Ishikawa (cell line): ENCODE measurements around the gene OR7D2.

ENCODE experiments used
- CEBPB ChIP-seq: IDR thresholded peaks from 2 replicates; pipeline ENCODE4 v1.6.1; 2012
- CREB1 ChIP-seq: IDR thresholded peaks from 2 replicates; pipeline ENCODE4 v1.6.1; 2012; ENCODE audit warnings: low read depth
- EGR1 ChIP-seq: IDR thresholded peaks from 2 replicates; pipeline ENCODE4 v1.6.1; 2012
- EP300 ChIP-seq: IDR thresholded peaks from 2 replicates; pipeline ENCODE4 v1.6.1; 2012; ENCODE audit warnings: borderline replicate concordance
- FOXM1 ChIP-seq: IDR thresholded peaks from 2 replicates; pipeline ENCODE4 v1.6.1; 2012; ENCODE audit warnings: low read depth, borderline replicate concordance
- MAX ChIP-seq: IDR thresholded peaks from 2 replicates; pipeline ENCODE4 v1.6.1; 2012
- NFIC ChIP-seq: IDR thresholded peaks from 2 replicates; pipeline ENCODE4 v1.6.1; 2012
- RAD21 ChIP-seq: IDR thresholded peaks from 2 replicates; pipeline ENCODE4 v1.6.1; 2012; ENCODE audit warnings: low read depth
- REST ChIP-seq: IDR thresholded peaks from 2 replicates; pipeline ENCODE4 v1.6.1; 2012; ENCODE audit warnings: low read depth, mild to moderate bottlenecking
- TAF1 ChIP-seq: IDR thresholded peaks from 2 replicates; pipeline ENCODE4 v1.6.1; 2012; ENCODE audit warnings: low read depth, mild to moderate bottlenecking
- TCF12 ChIP-seq: IDR thresholded peaks from 2 replicates; pipeline ENCODE4 v1.6.1; 2012; ENCODE audit warnings: low read depth
- TEAD4 ChIP-seq: IDR thresholded peaks from 2 replicates; pipeline ENCODE4 v1.6.1; 2012
- USF1 ChIP-seq: IDR thresholded peaks from 2 replicates; pipeline ENCODE4 v1.6.1; 2012
- YY1 ChIP-seq: IDR thresholded peaks from 2 replicates; pipeline ENCODE4 v1.6.1; 2012; ENCODE audit warnings: low read depth
- ZBTB7A ChIP-seq: IDR thresholded peaks from 2 replicates; pipeline ENCODE4 v1.6.1; 2012; ENCODE audit warnings: low read depth

Gene OR7D2

GRCh38 chr19:9171393-9171991 is 7.3 kb upstream of the OR7D2 start:
- TF ChIP-seq TCF12 (no peak), TAF1 (no peak), ZBTB7A (no peak), EP300 (no peak), NFIC (no peak), FOXM1 (no peak), TEAD4 (no peak), CREB1 (no peak), CEBPB (no peak), RAD21 (no peak), MAX (no peak)

GRCh38 chr19:9175326-9175725 is 3.5 kb upstream of the OR7D2 start:
- no peak for TF ChIP-seq RAD21
- TF ChIP-seq EP300 = no peak
- TF ChIP-seq ZBTB7A = no peak
- no peak for TF ChIP-seq TEAD4

- TF ChIP-seq ZBTB7A (no peak), REST (no peak), USF1 (no peak)
Observed at GRCh38 chr19:9183000-9183399, 4.2 kb downstream of the OR7D2 start.

GRCh38 chr19:9187191-9187590 is 8.4 kb downstream of the OR7D2 start:
- no peak for TF ChIP-seq NFIC
- no peak for TF ChIP-seq EGR1
- TF ChIP-seq TAF1 = no peak
- TF ChIP-seq TCF12 = no peak
- TF ChIP-seq CEBPB = no peak
- TF ChIP-seq YY1 = no peak
- TF ChIP-seq EP300 = no peak
- TF ChIP-seq REST = no peak
- no peak for TF ChIP-seq RAD21
- TF ChIP-seq USF1 = no peak
- no peak for TF ChIP-seq TEAD4
- TF ChIP-seq CREB1 = no peak
- no peak for TF ChIP-seq FOXM1
- no peak for TF ChIP-seq MAX
- TF ChIP-seq ZBTB7A = no peak

- TF ChIP-seq FOXM1 = no peak
- TF ChIP-seq CREB1 = no peak
- no peak for TF ChIP-seq CEBPB
- no peak for TF ChIP-seq TAF1
- TF ChIP-seq REST = no peak
- TF ChIP-seq USF1 = no peak
- TF ChIP-seq MAX = no peak
- no peak for TF ChIP-seq RAD21
- no peak for TF ChIP-seq ZBTB7A
- TF ChIP-seq EGR1 = no peak
- TF ChIP-seq NFIC = no peak
- TF ChIP-seq EP300 = no peak
- no peak for TF ChIP-seq TEAD4
- no peak for TF ChIP-seq TCF12
- no peak for TF ChIP-seq YY1
Observed at GRCh38 chr19:9189535-9189934, 10.8 kb downstream of the OR7D2 start.
